Testis (tissue), 3 donors: ENCODE results near the gene GARNL3. TPM values are rescaled to one million over a fixed set of nuclear protein-coding genes. Genes with fewer than 3 reads are reported as not detected.

Experiments
- DNase-seq: peaks from one replicate; pipeline ENCODE4 v3.0.0-alpha.2; 2019
- H3K27ac ChIP-seq, 2 donors: fragments of 200-600 bp; sonication (generic); one replicate each; pipeline ENCODE4 v1.5.1; 2019
- H3K27me3 ChIP-seq: fragments of 200-600 bp; sonication (generic); one replicate; pipeline ENCODE4 v1.5.1; 2019
- H3K36me3 ChIP-seq: fragments of 200-600 bp; sonication (generic); one replicate; pipeline ENCODE4 v1.5.1; 2017; ENCODE audit warnings: low read depth; ENCODE audit errors: missing control alignments
- H3K4me1 ChIP-seq: fragments of 200-600 bp; sonication (generic); one replicate; pipeline ENCODE4 v1.5.1; 2019
- H3K4me3 ChIP-seq, 2 donors: fragments of 200-600 bp; sonication (generic); one replicate each; pipeline ENCODE4 v1.5.1; 2017 to 2019
- H3K9me3 ChIP-seq: fragments of 200-600 bp; sonication (generic); one replicate; pipeline ENCODE4 v1.5.1; 2017
- POLR2A ChIP-seq: fragments of 450-650 bp; IDR thresholded peaks from one replicate; pipeline ENCODE4 v1.6.1; 2017; ENCODE audit warnings: antibody characterized with exemption, mild to moderate bottlenecking, moderate library complexity
- WGBS, 2 donors: methylation state at CpG; one replicate each; pipeline ENCODE4 v1.1.5; 2018; 5-methylcytosine and 5-hydroxymethylcytosine counted together
- intact Hi-C: fragments of 100-400 bp; cut with DNase I; formaldehyde crosslinking; loops from one replicate; pipeline ENCODE4 v1.15.1; 2023; ENCODE audit warnings: low total_unique reads
- polyA plus RNA-seq: library from polyadenylated mRNA; stranded (reverse); fragments of 350-450 nt; fragmentation: Illumina TruSeq; extraction: RNeasy Lipid Tissue Mini Kit (QIAGEN cat#74804); gene quantifications from one replicate; pipeline ENCODE4 v1.2.3, GENCODE V29; 2014; ENCODE audit warnings: low read depth, low replicate concordance; ENCODE audit not compliant: insufficient read depth
- total RNA-seq, 2 donors: library from RNA; depleted of rRNA; stranded (reverse); fragments of >200 nt; gene quantifications; one replicate each; pipeline ENCODE4 v1.2.3, GENCODE V29; 2016
- TF ChIP-seq, protein P1 (sequence below), 3 experiments: fragments of 450-650 bp in 2 of 3; fragments of 200-600 bp in 1 of 3; sonication (generic) in 1 of 3; IDR thresholded peaks; one replicate each; pipeline ENCODE4 v1.5.1; 2016 to 2019; ENCODE audit warnings: antibody characterized with exemption in 3 of 3, mild to moderate bottlenecking in 2 of 3, moderate library complexity in 1 of 3

GARNL3 gene
- total and polyA plus RNA-seq, 3 donors from 2014 or later, result 12.9 to 42.8 (median 25.9) TPM

DNA sequence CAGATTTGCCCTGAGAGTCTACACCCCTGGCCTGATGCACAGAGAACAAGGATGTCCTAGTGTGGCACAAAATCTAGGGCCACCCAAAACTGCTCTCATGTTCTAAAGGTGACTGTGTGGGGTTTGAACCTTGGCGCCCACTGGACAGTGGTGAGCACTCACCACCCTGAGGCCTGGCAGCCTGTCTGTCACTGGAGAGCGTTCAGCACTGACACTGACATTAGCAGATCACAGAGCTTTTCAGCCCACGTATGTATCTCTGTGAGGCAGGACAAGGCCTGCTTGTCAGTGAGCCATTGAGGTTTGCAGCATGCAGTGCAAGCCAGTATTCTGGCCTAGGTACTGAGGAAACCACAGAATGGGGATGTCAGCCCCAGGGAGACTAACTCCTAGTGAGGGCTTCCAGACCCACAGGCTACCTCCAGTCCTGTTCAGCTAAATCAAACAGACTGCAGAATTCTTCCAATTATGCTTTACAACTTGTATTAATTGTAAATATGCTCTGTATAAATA, 93.5 kb downstream of the GARNL3 start:
- no peaks in the 10 kb centered on the region for H3K36me3 ChIP-seq
- H3K4me1 ChIP-seq, result no peaks in the 10 kb centered on the region
- intact Hi-C loops, result no loop called here
- H3K4me3 ChIP-seq, result no peak overlapping the region
- no peaks in the 10 kb centered on the region for H3K27me3 ChIP-seq
- TF ChIP-seq POLR2A, result no peak
- TF ChIP-seq, protein P1, sequence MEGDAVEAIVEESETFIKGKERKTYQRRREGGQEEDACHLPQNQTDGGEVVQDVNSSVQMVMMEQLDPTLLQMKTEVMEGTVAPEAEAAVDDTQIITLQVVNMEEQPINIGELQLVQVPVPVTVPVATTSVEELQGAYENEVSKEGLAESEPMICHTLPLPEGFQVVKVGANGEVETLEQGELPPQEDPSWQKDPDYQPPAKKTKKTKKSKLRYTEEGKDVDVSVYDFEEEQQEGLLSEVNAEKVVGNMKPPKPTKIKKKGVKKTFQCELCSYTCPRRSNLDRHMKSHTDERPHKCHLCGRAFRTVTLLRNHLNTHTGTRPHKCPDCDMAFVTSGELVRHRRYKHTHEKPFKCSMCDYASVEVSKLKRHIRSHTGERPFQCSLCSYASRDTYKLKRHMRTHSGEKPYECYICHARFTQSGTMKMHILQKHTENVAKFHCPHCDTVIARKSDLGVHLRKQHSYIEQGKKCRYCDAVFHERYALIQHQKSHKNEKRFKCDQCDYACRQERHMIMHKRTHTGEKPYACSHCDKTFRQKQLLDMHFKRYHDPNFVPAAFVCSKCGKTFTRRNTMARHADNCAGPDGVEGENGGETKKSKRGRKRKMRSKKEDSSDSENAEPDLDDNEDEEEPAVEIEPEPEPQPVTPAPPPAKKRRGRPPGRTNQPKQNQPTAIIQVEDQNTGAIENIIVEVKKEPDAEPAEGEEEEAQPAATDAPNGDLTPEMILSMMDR (IDR thresholded peaks at IDR 0.05), result no peak
- no peaks in the 10 kb centered on the region for H3K9me3 ChIP-seq
- DNase-seq, result peak; percentile 1
- no peak overlapping the region for H3K27ac ChIP-seq
- 70 to 91% methylated on average over 3 of the region's 3 CpGs for WGBS, 2 donors

- Histone ChIP-seq H3K27ac (no peak overlapping the region), H3K36me3 (no peaks in the 10 kb centered on the region), H3K4me3 (no peak overlapping the region), H3K4me1 (no peaks in the 10 kb centered on the region), H3K27me3 (no peaks in the 10 kb centered on the region), H3K9me3 (no peaks in the 10 kb centered on the region)
- TF ChIP-seq, protein P1 (IDR thresholded peaks at IDR 0.05), result no peak
- TF ChIP-seq POLR2A, result no peak
- DNase-seq, result no peak
- WGBS, 2 donors, result 93 to 100% methylated on average over 3 of the region's 3 CpGs
- intact Hi-C loops, result no loop called here
These were observed 94.2 kb downstream of the GARNL3 start for GRCh38 chr9:127358770-127359169.

DNA sequence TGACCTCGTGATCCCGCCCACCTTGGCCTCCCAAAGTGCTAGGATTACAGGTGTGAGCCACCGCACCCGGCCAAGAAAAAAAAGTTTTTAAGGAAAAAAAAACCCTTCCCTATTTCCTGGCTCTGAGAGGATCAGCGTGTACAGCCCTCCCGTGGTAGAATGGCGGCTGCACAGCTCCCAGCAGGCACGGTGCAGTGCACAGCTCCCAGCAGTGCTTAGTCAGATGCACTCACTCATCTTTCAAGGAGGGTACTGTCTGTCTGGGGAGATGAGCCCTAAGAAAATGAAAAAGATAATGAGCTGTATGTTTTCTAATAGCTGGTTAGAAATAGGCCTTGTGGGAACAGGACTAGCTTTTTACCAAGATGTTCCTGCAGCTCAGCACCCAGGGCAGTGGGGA, 95.7 kb downstream of the GARNL3 start:
- TF ChIP-seq POLR2A, result no peak
- TF ChIP-seq, protein P1 (IDR thresholded peaks at IDR 0.05), result no peak
- H3K4me1 ChIP-seq, result no peaks in the 10 kb centered on the region
- no peaks in the 10 kb centered on the region for H3K36me3 ChIP-seq
- H3K27me3 ChIP-seq, result no peaks in the 10 kb centered on the region
- H3K4me3 ChIP-seq, result no peak overlapping the region
- no peaks in the 10 kb centered on the region for H3K9me3 ChIP-seq
- intact Hi-C loops, result no loop called here
- 74 to 85% methylated on average over 8 of the region's 8 CpGs for WGBS, 2 donors
- no peak overlapping the region for H3K27ac ChIP-seq
- no peak for DNase-seq

DNA sequence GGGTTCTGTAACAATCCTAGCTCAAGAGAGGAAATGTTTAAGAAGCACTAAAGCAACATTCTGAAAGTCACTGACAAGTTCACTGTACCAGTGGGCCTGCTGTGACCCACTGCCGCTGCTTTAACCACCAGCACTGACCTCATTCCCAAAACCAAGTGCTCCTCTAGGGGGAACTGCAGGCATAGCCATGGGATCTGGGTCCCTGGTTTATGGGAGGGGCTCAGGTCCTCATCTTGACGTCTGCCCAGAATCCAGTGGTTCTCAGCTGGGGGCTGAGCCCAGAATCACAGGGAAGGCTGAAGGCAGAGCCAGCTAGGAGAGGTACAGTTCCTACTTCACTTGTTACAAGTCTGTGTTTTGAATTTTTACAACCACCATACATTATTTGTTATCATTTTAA, 96.3 kb downstream of the GARNL3 start:
- 42 to 56% methylated on average over 2 of the region's 2 CpGs for WGBS, 2 donors
- no peak overlapping the region for H3K27ac ChIP-seq
- no peaks in the 10 kb centered on the region for H3K27me3 ChIP-seq
- intact Hi-C loops, result no loop called here
- TF ChIP-seq, protein P1 (IDR thresholded peaks at IDR 0.05), result no peak
- TF ChIP-seq POLR2A, result no peak
- no peak overlapping the region for H3K4me3 ChIP-seq
- peak; percentile 34 for DNase-seq
- no peaks in the 10 kb centered on the region for H3K4me1 ChIP-seq
- no peaks in the 10 kb centered on the region for H3K9me3 ChIP-seq
- H3K36me3 ChIP-seq, result no peaks in the 10 kb centered on the region

DNA sequence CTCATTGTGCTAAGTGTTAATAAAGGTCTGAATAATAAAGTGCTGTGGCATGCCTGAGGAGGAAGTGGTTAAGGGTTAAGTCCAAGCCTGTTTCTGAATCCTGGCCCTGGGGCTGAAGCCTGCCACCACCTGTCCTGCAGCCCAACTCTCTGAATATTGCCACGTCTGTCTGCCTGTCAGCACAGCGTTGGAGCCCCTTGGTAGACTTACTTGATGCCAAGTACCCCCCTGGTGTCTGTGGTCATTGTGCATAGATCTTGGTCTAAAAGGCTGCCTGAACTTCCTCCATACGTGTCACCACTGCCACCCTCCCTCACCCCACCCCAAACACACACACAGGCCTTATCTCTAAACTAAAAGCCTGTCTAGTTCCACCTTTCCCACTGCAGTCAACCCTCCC, 97.0 kb downstream of the GARNL3 start:
- Histone ChIP-seq H3K4me3 (no peak overlapping the region), H3K27ac (no peak overlapping the region), H3K27me3 (no peaks in the 10 kb centered on the region), H3K4me1 (no peaks in the 10 kb centered on the region), H3K36me3 (no peaks in the 10 kb centered on the region), H3K9me3 (no peaks in the 10 kb centered on the region)
- no peak for DNase-seq
- TF ChIP-seq, protein P1 (IDR thresholded peaks at IDR 0.05), result no peak
- TF ChIP-seq POLR2A, result no peak
- 85 to 86% methylated on average over 3 of the region's 3 CpGs for WGBS, 2 donors
- intact Hi-C loops, result no loop called here
